HEK293 (cell line): ENCODE data around the gene PRKACB.

Source experiments
- BCL11A ChIP-seq: fragments of 450-650 bp; formaldehyde crosslinking; IDR thresholded peaks from 2 replicates; pipeline ENCODE4 v1.5.1; 2016; ENCODE audit warnings: low read depth, missing biosample characterization, missing genetic modification characterization
- CTCF ChIP-seq: fragments of 450-650 bp; formaldehyde crosslinking; IDR thresholded peaks from 2 replicates; pipeline ENCODE4 v1.5.1; 2016; ENCODE audit warnings: missing biosample characterization, missing genetic modification characterization
- KLF16 ChIP-seq: fragments of 450-650 bp; formaldehyde crosslinking; IDR thresholded peaks from 2 replicates; pipeline ENCODE4 v1.5.1; 2017; ENCODE audit warnings: missing biosample characterization, missing genetic modification characterization
- PBX3 ChIP-seq: sonication (generic); formaldehyde crosslinking; IDR thresholded peaks from 2 replicates; pipeline ENCODE4 v1.8.1; 2022; ENCODE audit warnings: mild to moderate bottlenecking, moderate library complexity, missing genetic modification reagents
- REPIN1 ChIP-seq: fragments of 450-650 bp; formaldehyde crosslinking; IDR thresholded peaks from 2 replicates; pipeline ENCODE4 v1.5.1; 2017; ENCODE audit warnings: missing biosample characterization, missing genetic modification characterization, low read depth
- SP2 ChIP-seq: fragments of 450-650 bp; formaldehyde crosslinking; IDR thresholded peaks from 2 replicates; pipeline ENCODE4 v1.5.1; 2016; ENCODE audit warnings: missing biosample characterization, missing genetic modification characterization
- ZBTB1 ChIP-seq: fragments of 450-650 bp; formaldehyde crosslinking; IDR thresholded peaks from 2 replicates; pipeline ENCODE4 v1.5.1; 2016; ENCODE audit warnings: missing biosample characterization, missing genetic modification characterization
- ZNF416 ChIP-seq: fragments of 450-650 bp; formaldehyde crosslinking; IDR thresholded peaks from 2 replicates; pipeline ENCODE4 v1.5.1; 2016; ENCODE audit warnings: missing biosample characterization, missing genetic modification characterization
- ZNF449 ChIP-seq: fragments of 450-650 bp; formaldehyde crosslinking; IDR thresholded peaks from 2 replicates; pipeline ENCODE4 v1.5.1; 2017; ENCODE audit warnings: missing biosample characterization, mild to moderate bottlenecking, missing genetic modification characterization, moderate library complexity
- ZNF610 ChIP-seq: fragments of 450-650 bp; formaldehyde crosslinking; IDR thresholded peaks from 2 replicates; pipeline ENCODE4 v1.5.1; 2016; ENCODE audit warnings: missing biosample characterization, missing genetic modification characterization, borderline replicate concordance
- TF ChIP-seq, protein P1 (sequence below): fragments of 450-650 bp; formaldehyde crosslinking; optimal IDR thresholded peaks from 2 replicates; pipeline ENCODE3; 2016; ENCODE audit warnings: missing biosample characterization, mild to moderate bottlenecking, missing genetic modification characterization

DNA sequence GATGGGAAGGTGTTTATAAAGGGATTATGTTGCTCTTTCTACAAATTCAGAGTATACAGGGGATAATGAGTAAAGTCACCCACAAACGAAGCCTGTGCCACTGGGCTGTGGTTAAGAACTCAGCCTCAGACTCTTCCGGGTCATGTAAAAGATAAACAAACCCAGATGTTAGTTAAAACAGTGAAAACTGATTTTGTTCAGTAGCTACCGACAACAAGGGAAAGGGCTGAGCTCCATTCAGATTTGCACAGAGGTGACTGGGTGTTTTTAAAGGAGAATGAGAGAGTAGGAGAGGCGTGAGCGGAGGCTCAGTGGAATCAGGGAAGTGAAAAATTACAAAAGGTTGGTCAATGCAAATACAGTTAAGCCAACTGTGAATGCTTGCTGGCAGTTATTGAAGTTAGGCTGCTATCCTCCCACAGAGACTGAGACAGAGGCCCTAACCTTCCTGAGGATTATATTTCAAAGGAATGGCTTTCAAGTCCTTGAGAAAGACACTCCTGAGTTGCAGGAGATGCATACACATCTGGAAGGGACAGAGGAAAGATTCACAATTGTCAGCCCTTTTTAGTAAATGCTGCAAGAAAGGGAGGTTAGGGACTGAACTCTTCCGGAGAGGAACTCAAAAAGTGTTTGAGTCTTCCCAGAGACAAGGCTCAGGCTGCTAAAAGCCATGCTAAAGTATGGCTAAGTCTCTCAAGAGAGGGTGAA, 127.5 kb downstream of the PRKACB start:
- TF ChIP-seq ZNF449 (tag by site-specific recombination): no peak
- TF ChIP-seq CTCF (tag by site-specific recombination): no peak
- TF ChIP-seq ZBTB1: no peak
- no peak for TF ChIP-seq BCL11A (tag by site-specific recombination)
- TF ChIP-seq REPIN1: no peak
- no peak for TF ChIP-seq ZNF416 (tag by site-specific recombination)
- TF ChIP-seq KLF16 (tag by site-specific recombination): no peak
- no peak for TF ChIP-seq PBX3 (CRISPR knock-in tag)
- TF ChIP-seq SP2: no peak
- TF ChIP-seq, protein P1, sequence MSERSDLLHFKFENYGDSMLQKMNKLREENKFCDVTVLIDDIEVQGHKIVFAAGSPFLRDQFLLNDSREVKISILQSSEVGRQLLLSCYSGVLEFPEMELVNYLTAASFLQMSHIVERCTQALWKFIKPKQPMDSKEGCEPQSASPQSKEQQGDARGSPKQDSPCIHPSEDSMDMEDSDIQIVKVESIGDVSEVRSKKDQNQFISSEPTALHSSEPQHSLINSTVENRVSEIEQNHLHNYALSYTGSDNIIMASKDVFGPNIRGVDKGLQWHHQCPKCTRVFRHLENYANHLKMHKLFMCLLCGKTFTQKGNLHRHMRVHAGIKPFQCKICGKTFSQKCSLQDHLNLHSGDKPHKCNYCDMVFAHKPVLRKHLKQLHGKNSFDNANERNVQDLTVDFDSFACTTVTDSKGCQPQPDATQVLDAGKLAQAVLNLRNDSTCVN (tag by site-specific recombination): no peak
- TF ChIP-seq ZNF610 (tag by site-specific recombination): no peak
